Smooth muscle cell (in vitro differentiated cells): ENCODE data around the gene NKX6-2. TPM values are rescaled to one million over a fixed set of nuclear protein-coding genes. Genes with fewer than 3 reads are reported as not detected.

Experiments
- DNase-seq: peaks from one replicate; lab custom pipeline; 2025; ENCODE audit not compliant: unreplicated experiment; lab: John Stamatoyannopoulos, UW
- H2AFZ ChIP-seq: fragments of 200-600 bp; sonication (generic); 2 replicates; pipeline ENCODE4 v1.6.0; 2016; ENCODE audit warnings: antibody characterized with exemption, low read depth, mild to moderate bottlenecking
- H3F3A ChIP-seq: fragments of 200-600 bp; sonication (generic); 2 replicates; pipeline ENCODE4 v1.6.0; 2017; ENCODE audit warnings: antibody characterized with exemption, low read depth
- H3K27ac ChIP-seq: fragments of 200-600 bp; sonication (generic); 2 replicates; pipeline ENCODE4 v1.5.1; 2016; ENCODE audit warnings: low read depth, mild to moderate bottlenecking
- H3K27me3 ChIP-seq: fragments of 200-600 bp; sonication (generic); 2 replicates; pipeline ENCODE4 v1.6.1; 2016; ENCODE audit warnings: low read depth, mild to moderate bottlenecking
- H3K36me3 ChIP-seq: fragments of 200-600 bp; sonication (generic); 2 replicates; pipeline ENCODE4 v1.5.1; 2016; ENCODE audit warnings: low read depth
- H3K4me1 ChIP-seq: fragments of 200-600 bp; sonication (generic); 2 replicates; pipeline ENCODE4 v1.5.1; 2016; ENCODE audit warnings: low read depth
- H3K4me2 ChIP-seq: fragments of 200-600 bp; sonication (generic); 2 replicates; pipeline ENCODE4 v1.6.0; 2016; ENCODE audit warnings: mild to moderate bottlenecking
- H3K4me3 ChIP-seq: fragments of 200-600 bp; sonication (generic); 2 replicates; pipeline ENCODE4 v1.5.1; 2016; ENCODE audit warnings: mild to moderate bottlenecking
- H3K79me2 ChIP-seq: fragments of 200-600 bp; sonication (generic); 2 replicates; pipeline ENCODE4 v1.6.0; 2016; ENCODE audit warnings: low read depth, mild to moderate bottlenecking
- H3K9ac ChIP-seq: fragments of 200-600 bp; sonication (generic); 2 replicates; pipeline ENCODE4 v1.6.0; 2016; ENCODE audit warnings: low read depth
- H3K9me3 ChIP-seq: fragments of 200-600 bp; sonication (generic); replicated peaks from 2 replicates; pipeline ENCODE4 v1.5.1; 2016; ENCODE audit warnings: low read depth
- H4K20me1 ChIP-seq: fragments of 200-600 bp; sonication (generic); 2 replicates; pipeline ENCODE4 v1.6.0; 2016; ENCODE audit warnings: low read depth
- CTCF ChIP-seq: fragments of 200-600 bp; sonication (generic); IDR thresholded peaks from 2 replicates; pipeline ENCODE4 v1.5.1; 2017; ENCODE audit warnings: borderline replicate concordance, mild to moderate bottlenecking, antibody characterized with exemption; ENCODE audit not compliant: insufficient read depth, poor library complexity, severe bottlenecking
- WGBS: methylation state at CpG from one replicate; pipeline ENCODE4 v1.1.7; 2016; ENCODE audit warnings: low lambda C conversion rate; 5-methylcytosine and 5-hydroxymethylcytosine counted together
- polyA plus RNA-seq: library from polyadenylated mRNA; unstranded; fragments of >200 nt; fragmentation: Nextera tagmentation; extraction: Ambion mirVana; gene quantifications from 2 replicates; pipeline ENCODE4 v1.2.1, GENCODE V29; 2016
- total RNA-seq: library from RNA; depleted of rRNA; stranded (reverse); fragments of >200 nt; gene quantifications from 2 replicates; pipeline ENCODE4 v1.2.3, GENCODE V29; 2014

NKX6-2 gene
- total and polyA plus RNA-seq, 2 experiments from 2014 or later = 12.7 TPM; not detected in 1

GRCh38 chr10:132768346-132769248 lies 17.4 kb downstream of the NKX6-2 start:
- 98% methylated on average over 41 of the region's 41 CpGs for WGBS
- H3K4me2 ChIP-seq = no peak overlapping the region
- no peaks in the 10 kb centered on the region for H3K79me2 ChIP-seq
- no peak overlapping the region for H3K9ac ChIP-seq
- peaks cover 7% of the 10 kb centered on the region for H4K20me1 ChIP-seq
- H3K27ac ChIP-seq = no peak overlapping the region
- no peaks in the 10 kb centered on the region for H3K27me3 ChIP-seq
- H3K4me3 ChIP-seq = no peak overlapping the region
- H3K4me1 ChIP-seq = no peaks in the 10 kb centered on the region
- no peaks in the 10 kb centered on the region for H3K36me3 ChIP-seq
- no peaks in the 10 kb centered on the region for H3F3A ChIP-seq
- TF ChIP-seq CTCF = no peak
- H2AFZ ChIP-seq = no peak overlapping the region
- no peaks in the 10 kb centered on the region for H3K9me3 ChIP-seq
- no peak for DNase-seq

GRCh38 chr10:132766291-132766690 lies 19.7 kb downstream of the NKX6-2 start:
- Histone ChIP-seq H3K4me1 (no peaks in the 10 kb centered on the region), H2AFZ (no peak overlapping the region)
- TF ChIP-seq CTCF = no peak

GRCh38 chr10:132765435-132765834 lies 20.5 kb downstream of the NKX6-2 start:
- no peaks in the 10 kb centered on the region for H3F3A ChIP-seq
- H3K79me2 ChIP-seq = no peaks in the 10 kb centered on the region
- H4K20me1 ChIP-seq = peaks cover 7% of the 10 kb centered on the region
- no peak overlapping the region for H3K27ac ChIP-seq
- H3K36me3 ChIP-seq = no peaks in the 10 kb centered on the region
- no peak overlapping the region for H2AFZ ChIP-seq
- no peak for DNase-seq
- H3K4me2 ChIP-seq = no peak overlapping the region
- H3K9me3 ChIP-seq = no peaks in the 10 kb centered on the region
- WGBS = 95% methylated on average over 11 of the region's 11 CpGs
- no peaks in the 10 kb centered on the region for H3K27me3 ChIP-seq
- no peak for TF ChIP-seq CTCF
- H3K4me3 ChIP-seq = no peak overlapping the region
- H3K9ac ChIP-seq = no peak overlapping the region
- no peaks in the 10 kb centered on the region for H3K4me1 ChIP-seq

More at GRCh38 chr10:132766291-132766690, 19.7 kb downstream of the NKX6-2 start:
- H3F3A ChIP-seq = no peaks in the 10 kb centered on the region
- WGBS = 97% methylated on average over 13 of the region's 13 CpGs
- no peaks in the 10 kb centered on the region for H3K36me3 ChIP-seq
- H3K9me3 ChIP-seq = no peaks in the 10 kb centered on the region
- no peaks in the 10 kb centered on the region for H3K27me3 ChIP-seq
- H4K20me1 ChIP-seq = peaks cover 7% of the 10 kb centered on the region
- no peaks in the 10 kb centered on the region for H3K79me2 ChIP-seq
- no peak overlapping the region for H3K9ac ChIP-seq
- DNase-seq = no peak
- H3K4me3 ChIP-seq = no peak overlapping the region
- H3K27ac ChIP-seq = no peak overlapping the region
- no peak overlapping the region for H3K4me2 ChIP-seq
